ENCODE results near the gene ABCA12. TPM values are rescaled to one million over a fixed set of nuclear protein-coding genes. Genes with fewer than 3 reads are reported as not detected.

Gene ABCA12
- total and polyA plus RNA-seq, 10 of the 15 experiments (the other 5 are each of a cell fraction or from before 2014, with no cell fraction given) = 1.2 to 12.1 (median 6.0) TPM

DNA sequence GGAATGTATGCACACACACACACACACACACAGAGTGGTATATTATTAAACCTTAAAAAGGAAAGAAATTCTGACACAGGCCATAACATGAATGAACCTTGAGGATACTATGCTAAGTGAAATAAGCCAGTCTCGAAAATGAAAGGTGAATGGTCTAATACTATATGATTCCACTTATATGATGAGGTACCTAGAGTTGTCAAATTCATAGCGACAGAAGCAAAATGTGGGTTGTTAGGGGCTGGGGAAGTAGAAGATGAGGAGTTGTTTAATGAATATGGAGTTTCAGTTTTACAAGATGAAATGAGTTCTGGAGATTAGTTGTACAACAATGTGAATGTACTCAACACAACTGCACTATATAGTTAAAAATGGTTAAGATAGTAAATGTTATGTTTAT lies 118.1 kb downstream of the ABCA12 start:
- no TSS peak for BruUV-seq (replicated peaks)
- TF ChIP-seq, protein P1, sequence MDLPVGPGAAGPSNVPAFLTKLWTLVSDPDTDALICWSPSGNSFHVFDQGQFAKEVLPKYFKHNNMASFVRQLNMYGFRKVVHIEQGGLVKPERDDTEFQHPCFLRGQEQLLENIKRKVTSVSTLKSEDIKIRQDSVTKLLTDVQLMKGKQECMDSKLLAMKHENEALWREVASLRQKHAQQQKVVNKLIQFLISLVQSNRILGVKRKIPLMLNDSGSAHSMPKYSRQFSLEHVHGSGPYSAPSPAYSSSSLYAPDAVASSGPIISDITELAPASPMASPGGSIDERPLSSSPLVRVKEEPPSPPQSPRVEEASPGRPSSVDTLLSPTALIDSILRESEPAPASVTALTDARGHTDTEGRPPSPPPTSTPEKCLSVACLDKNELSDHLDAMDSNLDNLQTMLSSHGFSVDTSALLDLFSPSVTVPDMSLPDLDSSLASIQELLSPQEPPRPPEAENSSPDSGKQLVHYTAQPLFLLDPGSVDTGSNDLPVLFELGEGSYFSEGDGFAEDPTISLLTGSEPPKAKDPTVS (IDR thresholded peaks at IDR 0.05; ENCODE audit: low read depth, low read length) = no peak
- TF ChIP-seq CREM (IDR thresholded peaks at IDR 0.05; ENCODE audit: low read depth) (no peak), JUNB (IDR thresholded peaks at IDR 0.05) (peak; percentile 54), IKZF2 (IDR thresholded peaks at IDR 0.05) (no peak), POLR2AphosphoS2 (IDR thresholded peaks at IDR 0.05; ENCODE audit: low read depth, low read length) (no peak), SREBF1 (IDR thresholded peaks at IDR 0.05; ENCODE audit: low read length) (no peak), ZNF24 (IDR thresholded peaks at IDR 0.05) (no peak), IRF4 (IDR thresholded peaks at IDR 0.05; ENCODE audit: low read depth, low read length) (0 out of 2 replicates have a peak, but pooled peaks have one; percentile 7), IRF5 (IDR thresholded peaks at IDR 0.05; ENCODE audit: borderline replicate concordance) (no peak), ZNF384 (IDR thresholded peaks at IDR 0.05; ENCODE audit: borderline replicate concordance, low read depth, low read length) (no peak), RELB (IDR thresholded peaks at IDR 0.05; ENCODE audit: low read depth) (no peak), FOS (IDR thresholded peaks at IDR 0.05; ENCODE audit: borderline replicate concordance, extremely low read depth, insufficient read length) (no peak), RUNX3 (IDR thresholded peaks at IDR 0.05; ENCODE audit: low read length) (no peak; the same call in 1 of the 2 replicates), EZH2 (IDR thresholded peaks at IDR 0.05; ENCODE audit: borderline replicate concordance, control insufficient read depth, low read depth, low read length) (no peak)
- no peak for DNase-seq (ENCODE audit: low read depth, low spot score)
- intact Hi-C loops (cut with micrococcal nuclease; ENCODE audit: unreplicated experiment) (no loop called here), in situ Hi-C loops (cut with MboI) (no loop called here)
- SMC1A ChIA-PET (ENCODE audit: uncharacterized antibody, unreplicated experiment) = interaction anchor here (1.1 to 1.9 kb wide), 4 partner anchors 15 to 59 kb away, joined by 3 to 9 read pairs (median 4); no protein-coding TSS in a partner anchor
- peak overlapping the region; percentile 82 for H3K27ac ChIP-seq (ENCODE audit: control insufficient read depth, insufficient read depth)
- H3K9me3 ChIP-seq (replicated peaks; ENCODE audit: control insufficient read depth, insufficient read depth, low read length) = peaks cover 5% of the 10 kb centered on the region; the same call in 2 of the 3 replicates
- ATAC-seq = peak; percentile 77
- WGBS (ENCODE audit: insufficient coverage, insufficient replicate concordance, low lambda C conversion rate, missing lambda C conversion rate) = 4% methylated on average over 2 of the region's 2 CpGs
- no peaks in the 10 kb centered on the region for H3K79me2 ChIP-seq (ENCODE audit: control insufficient read depth, insufficient read depth, low read length)
- FAIRE-seq = no peak
- H3K27me3 ChIP-seq (replicated peaks in 1 of 2; ENCODE audit: control insufficient read depth in 2 of 2, insufficient read depth in 2 of 2, low read length in 1 of 2) = no peaks in the 10 kb centered on the region
- POLR2A ChIA-PET = interaction anchor here (0.5 kb wide), 1 partner anchor 393 kb away, joined by 5 read pairs; no protein-coding TSS in a partner anchor
- peak overlapping the region; percentile 61; the same call in 1 of the 2 replicates for H3K4me2 ChIP-seq (ENCODE audit: control insufficient read depth, insufficient read depth)
- no peaks in the 10 kb centered on the region for H3K36me3 ChIP-seq (ENCODE audit: control insufficient read depth in 2 of 2, insufficient read depth in 2 of 2, low read length in 1 of 2)
- H3K9ac ChIP-seq (ENCODE audit: control insufficient read depth, insufficient read depth, low read length) = peak overlapping the region; percentile 14; the same call in 1 of the 2 replicates
- no peaks in the 10 kb centered on the region for H4K20me1 ChIP-seq (ENCODE audit: control insufficient read depth, insufficient read depth)
- peaks cover 11% of the 10 kb centered on the region for H3K4me1 ChIP-seq (ENCODE audit: control insufficient read depth, insufficient read depth, low read length)
- CTCF ChIA-PET = interaction anchor here (0.7 kb wide), 1 partner anchor 25 kb away, joined by 3 read pairs; no protein-coding TSS in a partner anchor
- H3K4me3 ChIP-seq = no peak overlapping the region
- H2AFZ ChIP-seq (ENCODE audit: control insufficient read depth, low read depth, low read length) = peak overlapping the region; percentile 16
- RAD21 ChIA-PET (ENCODE audit: unreplicated experiment) = interaction anchor here (1.2 kb wide), 1 partner anchor 24 kb away, joined by 4 read pairs; no protein-coding TSS in a partner anchor
